Caco-2 (cell line): Measurements from ENCODE around the gene CYP2W1. TPM values are rescaled to one million over a fixed set of nuclear protein-coding genes. Genes with fewer than 3 reads are reported as not detected.
A peak's percentile ranks its signal among the peaks of the same experiment; 100 is the strongest.

ENCODE experiments used
- BruUV-seq: library from RNA; stranded (reverse); fragments of 400-500 nt; replicated peaks from 2 replicates; lab custom pipeline; 2021; lab: Mats Ljungman, UMichigan
- CTCF ChIA-PET: fragments of 300-600 bp; sonication (Branson Sonifier 250); formaldehyde crosslinking; loops from one replicate; lab custom pipeline; 2022; ENCODE audit warnings: antibody characterized with exemption; lab: Charles Lee
- POLR2A ChIA-PET: fragments of 300-600 bp; sonication (Branson Sonifier 250); formaldehyde crosslinking; loops from one replicate; lab custom pipeline; 2022; ENCODE audit warnings: antibody characterized with exemption; lab: Charles Lee
- DNase-seq, 2 experiments: peaks; one replicate each; pipeline versions ENCODE4 v3.0.0 to v3.0.0-alpha.2; 2020 to 2022
- H3K27me3 ChIP-seq: replicated peaks from 2 replicates; pipeline ENCODE4 v1.6.0; 2011; ENCODE audit warnings: low read length; ENCODE audit not compliant: control insufficient read depth, insufficient read depth
- H3K36me3 ChIP-seq: 2 replicates; pipeline ENCODE4 v1.5.1; 2011; ENCODE audit warnings: low read length; ENCODE audit not compliant: control insufficient read depth, insufficient read depth
- H3K4me1 ChIP-seq: fragments of 250-450 bp; sonication (Bioruptor Pico); 2 replicates; pipeline ENCODE4 v1.5.1; 2020; ENCODE audit warnings: mild to moderate bottlenecking
- H3K4me3 ChIP-seq: 2 replicates; pipeline ENCODE4 v1.5.1; 2011; ENCODE audit warnings: low read depth, mild to moderate bottlenecking, control low read depth, low read length
- H3K9me3 ChIP-seq: fragments of 250-450 bp; sonication (Bioruptor Pico); 2 replicates; pipeline ENCODE4 v1.5.1; 2020; ENCODE audit warnings: mild to moderate bottlenecking, moderate library complexity
- H3K27ac Mint-ChIP-seq: one replicate; pipeline ENCODE4 v1.8.0; 2022; ENCODE audit warnings: mixed read lengths; ENCODE audit not compliant: unreplicated experiment
- H3K27me3 Mint-ChIP-seq: one replicate; pipeline ENCODE4 v1.8.0; 2022; ENCODE audit warnings: mixed read lengths; ENCODE audit not compliant: insufficient read depth, unreplicated experiment
- H3K36me3 Mint-ChIP-seq: one replicate; pipeline ENCODE4 v1.8.0; 2022; ENCODE audit warnings: mild to moderate bottlenecking, mixed read lengths; ENCODE audit not compliant: insufficient read depth, unreplicated experiment
- H3K4me1 Mint-ChIP-seq: one replicate; pipeline ENCODE4 v1.8.0; 2022; ENCODE audit warnings: low read depth, mixed read lengths; ENCODE audit not compliant: unreplicated experiment
- H3K4me3 Mint-ChIP-seq: one replicate; pipeline ENCODE4 v1.8.0; 2022; ENCODE audit warnings: mild to moderate bottlenecking, moderate library complexity, mixed read lengths; ENCODE audit not compliant: unreplicated experiment
- H3K9me3 Mint-ChIP-seq: one replicate; pipeline ENCODE4 v1.8.0; 2022; ENCODE audit warnings: mixed read lengths; ENCODE audit not compliant: unreplicated experiment
- CTCF ChIP-seq, 2 experiments: fragments of 200-600 bp in 1 of 2; IDR thresholded peaks; 1 replicate in 1 of 2; 2 replicates in 1 of 2; pipeline versions ENCODE4 v1.5.1 to v1.8.0; 2011 to 2022; ENCODE audit warnings: antibody characterized with exemption in 1 of 2, control low read depth in 1 of 2, inconsistent platforms in 1 of 2, low read depth in 1 of 2, low read length in 1 of 2, mild to moderate bottlenecking in 1 of 2, moderate library complexity in 1 of 2; ENCODE audit not compliant: insufficient read depth in 1 of 2, severe bottlenecking in 1 of 2, unreplicated experiment in 1 of 2
- intact Hi-C: fragments of 100-400 bp; cut with micrococcal nuclease; formaldehyde crosslinking; loops from one replicate; pipeline ENCODE4 v1.10.0; 2022; ENCODE audit not compliant: unreplicated experiment
- total RNA-seq: library from RNA; stranded (reverse); gene quantifications from 2 replicates; pipeline ENCODE4 v1.2.3, GENCODE V29; 2022

The CYP2W1 gene
- total RNA-seq, 1 experiment from 2014 or later, result 24.0 TPM

- CTCF ChIA-PET, result no interaction called here
Observed at GRCh38 chr7:1025743-1026581, 43.0 kb downstream of the CYP2W1 start.

GRCh38 chr7:1026721-1027161 lies 43.8 kb downstream of the CYP2W1 start:
- H3K27ac Mint-ChIP-seq, result no peak overlapping the region
- H3K36me3 Mint-ChIP-seq, result peaks cover 31% of the 10 kb centered on the region
- no peaks in the 10 kb centered on the region for H3K4me1 Mint-ChIP-seq
- no peaks in the 10 kb centered on the region for H3K27me3 ChIP-seq
- H3K4me3 Mint-ChIP-seq, result peak overlapping the region; percentile 76
- DNase-seq, result no peak
- peaks cover 7% of the 10 kb centered on the region for H3K36me3 ChIP-seq
- no peak overlapping the region; the same call in 1 of the 2 replicates for H3K4me3 ChIP-seq
- peaks cover 11% of the 10 kb centered on the region for H3K4me1 ChIP-seq
- H3K27me3 Mint-ChIP-seq, result no peaks in the 10 kb centered on the region
- intact Hi-C loops, result no loop called here
- POLR2A ChIA-PET, result no interaction called here
- CTCF ChIA-PET, result no interaction called here
- no TSS peak for BruUV-seq
- H3K9me3 ChIP-seq, result no peaks in the 10 kb centered on the region
- no peaks in the 10 kb centered on the region for H3K9me3 Mint-ChIP-seq
- TF ChIP-seq CTCF (IDR thresholded peaks at IDR 0.05; ENCODE audit: insufficient read depth in 1 of 2, low read depth in 1 of 2, low read length in 1 of 2, severe bottlenecking in 1 of 2, unreplicated experiment in 1 of 2), result no peak

More at GRCh38 chr7:1025743-1026581, 43.0 kb downstream of the CYP2W1 start:
- BruUV-seq, result TSS peak; percentile 65
- Histone ChIP-seq H3K36me3 (peaks cover 7% of the 10 kb centered on the region), H3K27me3 (no peaks in the 10 kb centered on the region), H3K4me3 (no peak overlapping the region), H3K4me1 (peaks cover 11% of the 10 kb centered on the region), H3K9me3 (no peaks in the 10 kb centered on the region)
- H3K27ac Mint-ChIP-seq, result no peak overlapping the region
- H3K36me3 Mint-ChIP-seq, result peaks cover 37% of the 10 kb centered on the region
- H3K4me1 Mint-ChIP-seq, result no peaks in the 10 kb centered on the region
- H3K4me3 Mint-ChIP-seq, result peak overlapping the region; percentile 76
- H3K9me3 Mint-ChIP-seq, result no peaks in the 10 kb centered on the region
- H3K27me3 Mint-ChIP-seq, result no peaks in the 10 kb centered on the region
- no peak for TF ChIP-seq CTCF (IDR thresholded peaks at IDR 0.05; ENCODE audit: insufficient read depth in 1 of 2, low read depth in 1 of 2, low read length in 1 of 2, severe bottlenecking in 1 of 2, unreplicated experiment in 1 of 2)
- POLR2A ChIA-PET, result no interaction called here
- intact Hi-C loops, result no loop called here
- DNase-seq, result no peak

GRCh38 chr7:1027242-1028043 lies 44.5 kb downstream of the CYP2W1 start:
- Histone ChIP-seq H3K4me3 (peak overlapping the region; percentile 69), H3K4me1 (peaks cover 11% of the 10 kb centered on the region), H3K27me3 (no peaks in the 10 kb centered on the region), H3K9me3 (no peaks in the 10 kb centered on the region), H3K36me3 (peaks cover 7% of the 10 kb centered on the region)
- Mint-ChIP-seq H3K27me3 (no peaks in the 10 kb centered on the region), H3K9me3 (no peaks in the 10 kb centered on the region), H3K4me3 (peak overlapping the region; percentile 76), H3K4me1 (no peaks in the 10 kb centered on the region), H3K27ac (no peak overlapping the region), H3K36me3 (peaks cover 30% of the 10 kb centered on the region)
- peak in 1 of 2 experiments; percentile 29 for DNase-seq
- CTCF ChIA-PET, result interaction anchor here (0.9 kb wide), 1 partner anchor 149 kb away, joined by 5 read pairs; no protein-coding TSS in a partner anchor
- POLR2A ChIA-PET, result no interaction called here
- intact Hi-C loops, result no loop called here
- no TSS peak for BruUV-seq
- no peak for TF ChIP-seq CTCF (IDR thresholded peaks at IDR 0.05; ENCODE audit: insufficient read depth in 1 of 2, low read depth in 1 of 2, low read length in 1 of 2, severe bottlenecking in 1 of 2, unreplicated experiment in 1 of 2)
